HG03469 (cell line): Measurements from ENCODE around the gene LDHA.
"Not testable (repeated sequence)": the region's sequence is repeated elsewhere in the genome, so short reads cannot be mapped to it uniquely, and the experiment has no call there.

Experiments used
- ATAC-seq: cut with Tn5 transposase; IDR thresholded peaks from one replicate; pipeline ENCODE4 v1.9.1; 2021; ENCODE audit warnings: mild to moderate bottlenecking, moderate library complexity, moderate number of reproducible peaks; ENCODE audit not compliant: unreplicated experiment

LDHA gene

GRCh38 chr11:18393581-18394274, 635 bp upstream of the LDHA start:
- ATAC-seq: no peak

- ATAC-seq: no peak
Observed at GRCh38 chr11:18394928-18395734, 768 bp downstream of the LDHA start.

- peak; percentile 62 for ATAC-seq
Observed at GRCh38 chr11:18395735-18396504, 1.6 kb downstream of the LDHA start.

- no peak for ATAC-seq
Observed at GRCh38 chr11:18397921-18398320, 3.6 kb downstream of the LDHA start.

GRCh38 chr11:18401077-18401476, 6.7 kb downstream of the LDHA start:
- not testable (repeated sequence) for ATAC-seq

- no peak for ATAC-seq
Observed at GRCh38 chr11:18404062-18404461, 9.7 kb downstream of the LDHA start.

- ATAC-seq: not testable (repeated sequence)
Observed at GRCh38 chr11:18407400-18407799, 13.0 kb downstream of the LDHA start.

- no peak for ATAC-seq
Observed at GRCh38 chr11:18408558-18409291, 14.4 kb downstream of the LDHA start.

GRCh38 chr11:18416459-18416858, 22.1 kb downstream of the LDHA start:
- ATAC-seq: no peak

GRCh38 chr11:18419040-18419439, 24.7 kb downstream of the LDHA start:
- no peak for ATAC-seq

- no peak for ATAC-seq
Observed at GRCh38 chr11:18420067-18420466, 25.7 kb downstream of the LDHA start.

GRCh38 chr11:18427240-18427639, 32.9 kb downstream of the LDHA start:
- no peak for ATAC-seq

GRCh38 chr11:18429332-18429731, 35.0 kb downstream of the LDHA start:
- no peak for ATAC-seq

GRCh38 chr11:18438691-18439090, 44.3 kb downstream of the LDHA start:
- no peak for ATAC-seq

GRCh38 chr11:18449251-18449650, 54.9 kb downstream of the LDHA start:
- no peak for ATAC-seq

- no peak for ATAC-seq
Observed at GRCh38 chr11:18452927-18453326, 58.6 kb downstream of the LDHA start.

- ATAC-seq: no peak
Observed at GRCh38 chr11:18455686-18456372, 61.5 kb downstream of the LDHA start, which contains the start of gene LDHAL6A. Gene LDHAL6A (plus strand): TSS chr11:18455856. CDS start chr11:18456681, 825 bp downstream.

GRCh38 chr11:18457450-18457849, 63.1 kb downstream of the LDHA start:
- ATAC-seq: no peak
